CD4-positive, alpha-beta T cell treated with Interferon gamma for 1 hour (primary cell): Measurements from ENCODE around the gene PUDP.
"Not testable (repeated sequence)": the region's sequence is repeated elsewhere in the genome, so short reads cannot be mapped to it uniquely, and the experiment has no call there.

Experiments
- DNase-seq: peaks from one replicate; pipeline ENCODE4 v3.0.0-alpha.2; 2020

Gene PUDP

DNA sequence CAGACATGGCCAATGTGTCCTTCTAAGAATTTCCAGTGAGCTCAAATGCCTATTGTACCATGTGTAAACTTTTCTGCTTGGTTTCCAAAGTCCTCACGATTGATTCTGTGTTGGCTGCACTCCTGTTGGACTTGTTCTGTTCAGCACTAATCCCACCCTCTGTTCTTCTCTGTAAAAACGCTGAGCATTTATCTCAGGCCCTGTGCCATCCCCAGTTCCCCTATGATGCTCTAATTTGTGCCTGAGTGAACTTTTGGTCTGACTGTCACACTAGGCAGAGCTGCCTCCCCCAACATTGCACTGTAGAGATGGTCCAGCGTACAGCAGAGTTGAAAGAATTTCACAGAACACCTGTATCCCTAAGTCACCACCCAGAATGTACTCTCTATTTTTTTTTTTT is 76.6 kb downstream of the PUDP start:
- no peak for DNase-seq

DNA sequence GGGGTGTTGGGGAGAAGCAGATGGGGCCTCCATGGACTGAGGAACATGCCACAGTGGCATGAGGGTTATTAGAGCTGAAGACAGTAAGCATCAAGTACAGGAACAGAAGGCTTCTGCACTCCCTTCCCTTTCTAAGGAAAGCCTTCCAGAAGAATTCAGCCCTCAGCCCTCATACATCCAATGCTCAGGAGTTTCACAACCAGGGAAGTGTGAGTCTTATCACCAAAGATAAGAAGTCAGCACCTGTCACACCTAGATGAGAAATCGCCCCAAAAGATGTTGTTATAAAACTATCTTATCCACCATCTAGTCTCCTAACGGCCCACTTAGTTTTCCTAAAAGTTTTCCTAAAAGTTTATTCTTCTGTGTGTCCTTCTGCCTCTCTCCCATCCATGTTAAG is 78.4 kb downstream of the PUDP start:
- DNase-seq: no peak

GRCh38 chrX:7068939-7069367 is 79.0 kb downstream of the PUDP start:
- DNase-seq: no peak

- DNase-seq: no peak
Measured at GRCh38 chrX:7067256-7067655, 80.7 kb downstream of the PUDP start.

DNA sequence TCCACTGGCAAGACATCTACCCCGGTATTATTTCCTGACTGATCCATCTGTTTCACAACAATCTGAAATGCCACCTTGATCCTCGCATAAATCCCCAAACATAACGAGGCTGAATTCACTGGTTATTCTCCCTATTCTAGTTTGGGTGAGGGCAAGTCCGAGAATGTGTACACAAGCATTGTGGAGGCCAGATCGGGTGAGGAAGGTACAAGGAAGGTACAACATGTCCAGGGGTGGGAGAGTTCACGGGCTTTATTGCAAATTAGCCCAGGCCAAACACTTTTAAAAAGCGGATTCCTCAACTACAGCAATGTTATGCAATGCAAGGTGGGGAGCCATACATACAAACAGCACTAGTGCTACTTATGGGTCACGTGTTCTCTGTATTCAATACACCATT is 82.5 kb downstream of the PUDP start:
- no peak for DNase-seq

GRCh38 chrX:7062903-7063302 is 85.0 kb downstream of the PUDP start:
- DNase-seq: no peak

DNA sequence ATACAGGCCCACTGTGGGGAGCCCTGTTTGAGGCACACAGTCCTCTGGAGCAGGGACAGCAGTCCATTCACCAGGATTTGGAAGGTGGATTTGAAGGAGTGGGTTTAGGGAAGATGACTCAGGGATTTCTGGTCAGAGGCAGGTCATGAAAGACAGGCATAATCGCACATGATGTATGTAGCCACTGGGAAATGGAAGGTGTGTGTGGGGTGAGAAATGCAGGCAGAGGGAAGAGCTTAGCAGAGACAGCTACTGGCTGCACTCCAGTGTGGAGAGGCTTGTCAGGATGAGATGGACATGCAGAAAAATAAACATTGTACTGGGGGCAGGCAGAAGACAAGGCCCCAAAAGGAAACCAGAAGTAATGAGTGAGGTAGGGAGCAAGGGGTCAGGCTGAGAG is 85.7 kb downstream of the PUDP start:
- DNase-seq: no peak

DNA sequence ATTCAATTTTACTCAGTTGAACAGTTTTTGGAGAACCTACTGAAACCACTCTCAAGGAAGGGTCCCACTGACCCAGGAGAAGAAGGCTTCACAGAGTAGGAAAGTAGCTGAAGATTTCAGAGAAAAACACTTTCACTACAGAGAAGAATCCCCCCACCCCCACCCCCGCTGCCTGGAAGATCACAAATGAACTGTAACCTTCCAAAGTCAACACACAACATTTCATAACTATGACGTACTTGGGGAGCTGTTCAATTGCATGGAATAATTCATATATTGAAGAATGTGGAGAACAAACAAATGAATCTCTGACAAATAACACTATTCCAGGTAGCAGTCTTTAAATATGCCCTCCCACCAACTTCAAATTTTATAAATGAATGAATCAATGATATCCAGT is 86.5 kb downstream of the PUDP start:
- no peak for DNase-seq

DNA sequence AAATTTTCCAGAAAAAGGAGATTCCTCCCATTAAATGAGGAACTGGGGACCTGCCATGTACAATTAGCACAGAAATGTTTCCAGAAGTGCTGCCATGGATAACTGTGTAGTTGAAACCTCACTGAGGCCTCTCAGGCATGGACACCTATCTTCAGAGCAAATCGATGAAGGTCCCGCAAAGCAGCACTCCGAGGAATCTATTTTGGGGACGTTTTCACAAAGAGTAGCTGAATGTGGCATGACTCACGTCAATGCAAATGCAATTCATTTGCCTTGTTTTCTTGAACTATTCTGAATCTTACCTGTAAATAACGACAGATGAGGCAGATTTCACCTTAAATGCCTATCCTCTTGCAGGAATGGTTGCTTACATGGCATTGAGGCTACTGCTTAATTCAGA is 87.5 kb downstream of the PUDP start:
- no peak for DNase-seq

GRCh38 chrX:7059859-7060258 is 88.1 kb downstream of the PUDP start:
- DNase-seq: no peak

- DNase-seq: no peak
Measured at GRCh38 chrX:7059214-7059838, 88.6 kb downstream of the PUDP start.

GRCh38 chrX:7055386-7056137 is 92.4 kb downstream of the PUDP start:
- no peak for DNase-seq

DNA sequence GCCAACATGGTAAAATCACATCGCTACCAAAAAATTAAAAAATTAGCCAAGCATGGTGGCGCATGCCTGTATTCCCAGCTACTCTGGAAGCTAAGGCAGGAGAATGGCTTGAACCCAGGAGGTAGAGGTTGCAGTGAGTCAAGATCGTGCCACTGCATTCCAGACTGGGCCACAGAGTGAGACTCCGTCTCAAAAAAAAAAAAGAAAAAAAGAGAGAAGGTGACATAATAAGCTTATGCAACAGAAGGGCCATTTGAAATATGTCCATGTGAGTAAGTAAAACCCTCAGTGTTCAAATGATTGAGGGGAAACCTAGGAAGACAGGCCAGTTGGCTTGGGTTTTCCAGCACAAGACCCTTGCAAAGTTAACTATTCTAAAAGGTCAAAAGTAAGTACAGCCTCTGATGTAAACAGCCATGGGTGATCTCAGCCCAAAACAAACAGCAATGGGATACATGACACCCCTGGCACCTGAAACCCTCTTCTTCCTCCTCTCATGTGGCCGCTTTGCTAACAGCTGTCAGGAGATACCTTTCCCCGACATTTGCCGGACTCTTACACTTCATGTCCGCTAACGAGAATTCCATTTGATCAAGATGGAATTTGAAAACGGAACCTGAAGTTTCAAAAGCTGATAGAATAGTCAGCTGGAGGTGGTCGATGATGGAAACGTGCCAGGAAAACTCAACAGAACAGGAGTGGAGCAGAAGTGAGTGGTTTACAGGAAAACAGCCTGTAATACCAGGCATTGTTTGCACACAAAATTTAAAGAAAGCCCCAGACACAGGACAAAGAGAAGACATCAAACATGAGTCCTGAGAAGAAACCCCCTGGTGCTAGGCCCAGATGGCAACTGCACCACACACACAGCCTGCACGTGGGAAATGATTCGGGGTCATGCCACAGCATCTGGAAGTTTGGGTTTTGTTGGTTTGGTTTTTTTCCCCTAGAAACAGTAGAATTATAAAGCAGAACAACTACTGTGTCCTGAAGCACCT is 93.4 kb downstream of the PUDP start:
- no peak for DNase-seq

GRCh38 chrX:7052541-7052940 is 95.4 kb downstream of the PUDP start:
- DNase-seq: no peak

- no peak for DNase-seq
Measured at GRCh38 chrX:7050271-7050670, 97.7 kb downstream of the PUDP start.

GRCh38 chrX:7047951-7048350 is 100.0 kb downstream of the PUDP start:
- DNase-seq: no peak

- no peak for DNase-seq
Measured at GRCh38 chrX:7045238-7045955, 102.6 kb downstream of the PUDP start.

DNA sequence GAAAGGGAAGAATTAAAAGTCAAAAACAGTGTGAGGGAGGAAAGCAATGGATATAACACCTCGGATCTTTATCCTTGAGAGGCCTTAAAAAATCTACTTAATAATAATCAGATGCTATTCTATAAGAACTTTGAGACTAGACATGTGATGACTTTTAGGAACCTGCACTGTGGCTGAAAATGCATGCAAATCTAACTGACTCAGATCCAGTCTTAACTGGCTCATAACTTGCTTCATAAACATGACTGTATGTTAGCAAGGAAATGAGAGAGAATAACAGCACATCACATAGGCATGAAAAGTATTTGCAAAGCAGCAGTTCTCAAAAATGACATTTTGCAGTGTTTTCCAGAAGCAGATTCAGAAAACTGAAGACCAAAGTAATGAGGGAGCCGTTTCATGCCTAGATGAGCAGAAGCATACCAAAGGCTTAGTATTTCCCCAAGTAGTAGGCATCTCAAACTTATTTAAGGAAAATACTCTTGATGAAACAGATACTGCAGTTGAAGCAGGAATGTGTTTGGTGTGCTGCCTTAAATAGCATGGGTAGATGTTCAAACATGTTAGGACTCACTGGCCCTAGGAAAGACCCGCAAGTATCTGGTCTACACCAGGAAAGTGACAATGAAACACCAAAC is 104.0 kb downstream of the PUDP start:
- DNase-seq: not testable (repeated sequence)

- DNase-seq: no peak
Measured at GRCh38 chrX:7028246-7028645, 119.7 kb downstream of the PUDP start.

DNA sequence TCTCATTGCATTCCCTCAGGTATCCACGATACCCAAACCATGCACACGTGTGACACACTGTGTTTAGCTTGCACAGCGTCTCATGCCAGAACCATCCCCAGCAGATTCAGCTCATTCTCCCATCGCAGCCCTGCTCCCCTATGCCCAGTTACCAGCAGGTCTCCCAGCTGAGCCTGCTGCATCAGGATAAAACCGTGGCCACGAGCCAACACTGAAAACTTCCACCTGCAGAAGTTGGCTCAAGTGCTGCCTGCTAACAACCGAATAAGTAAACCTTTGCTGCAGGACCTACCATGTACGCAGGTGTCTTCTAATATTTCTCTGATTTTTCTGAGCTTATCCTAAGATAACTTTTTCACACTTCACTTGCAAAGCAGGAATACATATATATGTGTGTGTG is 120.9 kb downstream of the PUDP start:
- no peak for DNase-seq

GRCh38 chrX:7026365-7026764 is 121.6 kb downstream of the PUDP start:
- DNase-seq: not testable (repeated sequence)

GRCh38 chrX:7025471-7025870 is 122.5 kb downstream of the PUDP start:
- no peak for DNase-seq
